Measurements from ENCODE around the gene TULP4. TPM values are rescaled to one million over a fixed set of nuclear protein-coding genes. Genes with fewer than 3 reads are reported as not detected.
A peak's percentile ranks its signal among the peaks of the same experiment; 100 is the strongest.

Gene TULP4
- total and polyA plus RNA-seq, 2 of the 8 experiments (the other 6 are each of a cell fraction or from before 2014, with no cell fraction given) = 7.7 to 51.6 TPM

- Histone ChIP-seq H3K27me3 (replicated peaks in 1 of 4; ENCODE audit: control insufficient read depth in 3 of 4, extremely low read depth in 1 of 4, insufficient read depth in 3 of 4, low read length in 3 of 4) (no peaks in the 10 kb centered on the region), H3K18ac (ENCODE audit: extremely low read depth, low read length) (no peak overlapping the region), H3K9me3 (ENCODE audit: insufficient read depth in 2 of 2, low read depth in 1 of 2, low read length in 1 of 2) (no peaks in the 10 kb centered on the region), H2BK15ac (ENCODE audit: low read length) (no peak overlapping the region), H3K4me3 (ENCODE audit: extremely low read depth in 1 of 4, insufficient read depth in 2 of 4, low read depth in 3 of 4, low read length in 4 of 4) (no peak overlapping the region), H3K4ac (replicated peaks; ENCODE audit: insufficient read length, low read depth, low read length) (no peak overlapping the region), H3K23ac (ENCODE audit: insufficient read length) (no peak overlapping the region), H2AK5ac (ENCODE audit: low read depth, low read length) (no peak overlapping the region), H3K56ac (replicated peaks; ENCODE audit: insufficient read length, low read depth, low read length) (no peak overlapping the region), H3K4me2 (ENCODE audit: insufficient read depth in 1 of 2, low read depth in 2 of 2, low read length in 2 of 2) (no peak overlapping the region), H3K9ac (replicated peaks in 1 of 4; ENCODE audit: extremely low read depth in 1 of 4, low read depth in 3 of 4, low read length in 3 of 4) (no peak overlapping the region), H3K36me3 (ENCODE audit: control insufficient read depth in 2 of 4, insufficient read depth in 4 of 4, low read length in 3 of 4) (peaks cover 0 to 5% (median 0%) of the 10 kb centered on the region in 4 experiments; a peak in 2 of 8 replicates), H3K27ac (ENCODE audit: low read depth, low read length) (no peak overlapping the region), H3K4me1 (replicated peaks in 1 of 4; ENCODE audit: control insufficient read depth in 3 of 4, insufficient read depth in 4 of 4, low read length in 3 of 4) (no peaks in the 10 kb centered on the region; a peak in 1 of 7 replicates), H2AFZ (ENCODE audit: low read length) (no peak overlapping the region), H4K20me1 (replicated peaks in 1 of 2; ENCODE audit: control insufficient read depth in 1 of 2, insufficient read depth in 2 of 2, low read length in 2 of 2) (peaks cover 0 to 4% of the 10 kb centered on the region in 2 experiments), H3K79me1 (ENCODE audit: low read depth, low read length) (peaks cover 3% of the 10 kb centered on the region; the same call in 1 of the 2 replicates), H3K14ac (ENCODE audit: insufficient read length) (no peak overlapping the region), H2BK120ac (replicated peaks; ENCODE audit: low read depth, low read length) (no peak overlapping the region), H2BK20ac (ENCODE audit: low read length) (no peak overlapping the region), H3K79me2 (ENCODE audit: control insufficient read depth in 1 of 2, insufficient read depth in 2 of 2, low read length in 2 of 2) (peaks cover 6 to 30% of the 10 kb centered on the region in 2 experiments; a peak in 3 of 4 replicates), H4K8ac (ENCODE audit: extremely low read depth, insufficient read depth, low read length) (no peak overlapping the region), H2BK12ac (ENCODE audit: low read depth, low read length) (no peak overlapping the region), H4K5ac (ENCODE audit: insufficient read length, low read depth, low read length) (no peak overlapping the region), H2BK5ac (ENCODE audit: low read depth, low read length) (0 out of 2 replicates have a peak overlapping the region, but pooled peaks have one; percentile 57), H4K91ac (replicated peaks; ENCODE audit: insufficient read length, low read length) (no peak overlapping the region), H3K23me2 (ENCODE audit: low read depth, low read length) (no peaks in the 10 kb centered on the region)
- FAIRE-seq (no peak), DNase-seq (ENCODE audit: low read depth in 1 of 2, low spot score in 2 of 2) (no peak)
- ChIA-PET POLR2A (ENCODE audit: partially characterized antibody) (interaction anchor here (1.0 kb wide), 1 partner anchor 8 kb away, joined by 3 read pairs; no protein-coding TSS in a partner anchor), CTCF (ENCODE audit: partially characterized antibody) (interaction anchor here (1.1 to 1.5 kb wide), 3 partner anchors 14 to 50 kb away, joined by 3 to 4 read pairs (median 3); no protein-coding TSS in a partner anchor)
- no peak for TF ChIP-seq E2F6 (IDR thresholded peaks at IDR 0.05)
- no peak for TF ChIP-seq CTBP2 (IDR thresholded peaks at IDR 0.05; ENCODE audit: borderline replicate concordance, insufficient read depth, insufficient read length, low read length)
- TF ChIP-seq TBP (IDR thresholded peaks at IDR 0.05; ENCODE audit: low read depth, low read length) = no peak
- no peak for TF ChIP-seq HDAC6 (IDR thresholded peaks at IDR 0.05; ENCODE audit: low read depth, low read length)
- TF ChIP-seq RXRA (IDR thresholded peaks at IDR 0.05; ENCODE audit: insufficient read depth, low read depth, low read length) = no peak
- 91% methylated on average over 10 of the region's 10 CpGs; no CpG with 5 or more reads in 1 of the 2 experiments for WGBS, 2 experiments (ENCODE audit: extremely low coverage in 1 of 2, insufficient coverage in 1 of 2, insufficient read length in 1 of 2, insufficient replicate concordance in 2 of 2, low coverage in 1 of 2, low lambda C conversion rate in 2 of 2, missing lambda C conversion rate in 1 of 2)
Measured at GRCh38 chr6:158264180-158264579, 48.1 kb upstream of the TULP4 start.
